GM21619 (cell line): ENCODE measurements around the gene MYT1.
"Not testable (repeated sequence)": the region's sequence is repeated elsewhere in the genome, so short reads cannot be mapped to it uniquely, and the experiment has no call there.

Source experiments
- ATAC-seq: cut with Tn5 transposase; IDR thresholded peaks from one replicate; pipeline ENCODE4 v1.9.1; 2021; ENCODE audit not compliant: unreplicated experiment

The MYT1 gene

GRCh38 chr20:64166721-64167615 is 2.7 kb downstream of the MYT1 start:
- no peak for ATAC-seq

GRCh38 chr20:64167676-64168075 is 3.4 kb downstream of the MYT1 start:
- no peak for ATAC-seq

GRCh38 chr20:64168381-64169090 is 4.3 kb downstream of the MYT1 start:
- ATAC-seq: no peak

- no peak for ATAC-seq
These were observed 4.9 kb downstream of the MYT1 start for GRCh38 chr20:64169091-64169560.

GRCh38 chr20:64171211-64171610 is 7.0 kb downstream of the MYT1 start:
- ATAC-seq: no peak

- ATAC-seq: no peak
These were observed 8.9 kb downstream of the MYT1 start for GRCh38 chr20:64173116-64173515.

- ATAC-seq: no peak
These were observed 12.3 kb downstream of the MYT1 start for GRCh38 chr20:64176551-64176950.

GRCh38 chr20:64176971-64177370 is 12.7 kb downstream of the MYT1 start:
- no peak for ATAC-seq

GRCh38 chr20:64177384-64177783 is 13.1 kb downstream of the MYT1 start:
- no peak for ATAC-seq

GRCh38 chr20:64177787-64178186 is 13.5 kb downstream of the MYT1 start:
- ATAC-seq: no peak

- not testable (repeated sequence) for ATAC-seq
These were observed 14.7 kb downstream of the MYT1 start for GRCh38 chr20:64178925-64179324.

GRCh38 chr20:64179805-64180204 is 15.6 kb downstream of the MYT1 start:
- ATAC-seq: no peak

GRCh38 chr20:64180673-64181072 is 16.4 kb downstream of the MYT1 start:
- no peak for ATAC-seq

- no peak for ATAC-seq
These were observed 17.1 kb downstream of the MYT1 start for GRCh38 chr20:64181391-64181790.

- no peak for ATAC-seq
These were observed 18.1 kb downstream of the MYT1 start for GRCh38 chr20:64182146-64182865.

GRCh38 chr20:64183313-64183712 is 19.1 kb downstream of the MYT1 start:
- ATAC-seq: no peak

GRCh38 chr20:64184795-64185194 is 20.5 kb downstream of the MYT1 start:
- no peak for ATAC-seq

GRCh38 chr20:64185276-64185900 is 21.1 kb downstream of the MYT1 start:
- ATAC-seq: no peak

- ATAC-seq: no peak
These were observed 21.9 kb downstream of the MYT1 start for GRCh38 chr20:64186071-64186598.

GRCh38 chr20:64187213-64187612 is 23.0 kb downstream of the MYT1 start:
- not testable (repeated sequence) for ATAC-seq

- ATAC-seq: no peak
These were observed 23.8 kb downstream of the MYT1 start for GRCh38 chr20:64188091-64188490.
